MM.1S (cell line): ENCODE data around the gene ATP7A.

Experiments
- DNase-seq: peaks from one replicate; pipeline ENCODE4 v3.0.0-alpha.2; 2015
- H2AFZ ChIP-seq: fragments of 300-600 bp; sonication (generic); 2 replicates; pipeline ENCODE4 v1.6.0; 2016; ENCODE audit warnings: antibody characterized with exemption, low read length
- H3F3A ChIP-seq: fragments of 300-600 bp; sonication (generic); 2 replicates; pipeline ENCODE4 v1.6.1; 2016; ENCODE audit warnings: mild to moderate bottlenecking, antibody characterized with exemption, low read length, moderate library complexity, mixed read lengths; ENCODE audit not compliant: insufficient read depth
- H3K27ac ChIP-seq: fragments of 300-600 bp; sonication (generic); 2 replicates; pipeline ENCODE4 v1.5.1; 2016; ENCODE audit warnings: mild to moderate bottlenecking, low read length
- H3K27me3 ChIP-seq: fragments of 300-600 bp; sonication (generic); replicated peaks from 2 replicates; pipeline ENCODE4 v1.6.0; 2016; ENCODE audit warnings: low read length; ENCODE audit not compliant: insufficient read depth
- H3K36me3 ChIP-seq: fragments of 300-600 bp; sonication (generic); replicated peaks from 2 replicates; pipeline ENCODE4 v1.6.1; 2016; ENCODE audit warnings: mild to moderate bottlenecking, low read length, mixed read lengths; ENCODE audit not compliant: insufficient read depth
- H3K4me1 ChIP-seq: fragments of 300-600 bp; sonication (generic); 2 replicates; pipeline ENCODE4 v1.6.1; 2016; ENCODE audit warnings: low read length, mixed read lengths
- H3K4me2 ChIP-seq: fragments of 300-600 bp; sonication (generic); 2 replicates; pipeline ENCODE4 v1.6.0; 2016; ENCODE audit warnings: low read depth, low read length
- H3K4me3 ChIP-seq: fragments of 300-600 bp; sonication (generic); 2 replicates; pipeline ENCODE4 v1.5.1; 2016; ENCODE audit warnings: low read length, mixed read lengths
- H3K79me2 ChIP-seq: fragments of 300-600 bp; sonication (generic); 2 replicates; pipeline ENCODE4 v1.6.1; 2016; ENCODE audit warnings: mixed run types, low read length, mixed read lengths
- H3K9ac ChIP-seq: fragments of 300-600 bp; sonication (generic); 2 replicates; pipeline ENCODE4 v1.6.1; 2016; ENCODE audit warnings: low read length, mixed read lengths
- H3K9me2 ChIP-seq: fragments of 300-600 bp; sonication (generic); replicated peaks from 2 replicates; pipeline ENCODE4 v1.6.1; 2016; ENCODE audit warnings: mild to moderate bottlenecking, low read length, mixed read lengths; ENCODE audit not compliant: insufficient read depth
- H3K9me3 ChIP-seq: fragments of 300-600 bp; sonication (generic); replicated peaks from 2 replicates; pipeline ENCODE4 v1.6.1; 2016; ENCODE audit warnings: mild to moderate bottlenecking, low read length, mixed read lengths; ENCODE audit not compliant: insufficient read depth
- H4K20me1 ChIP-seq: fragments of 300-600 bp; sonication (generic); 2 replicates; pipeline ENCODE4 v1.6.1; 2016; ENCODE audit warnings: mild to moderate bottlenecking, low read length, moderate library complexity, mixed read lengths; ENCODE audit not compliant: insufficient read depth
- EZH2 ChIP-seq: fragments of 300-600 bp; sonication (generic); optimal IDR thresholded peaks from 2 replicates; pipeline ENCODE3; 2017; ENCODE audit warnings: low read depth, mild to moderate bottlenecking, antibody characterized with exemption, low read length, mixed read lengths
- EZH2phosphoT487 ChIP-seq: fragments of 300-600 bp; sonication (generic); IDR thresholded peaks from 2 replicates; pipeline ENCODE4 v1.6.1; 2018; ENCODE audit warnings: antibody characterized with exemption, low read length
- TF ChIP-seq, protein P1 (sequence below): fragments of 300-600 bp; sonication (generic); IDR thresholded peaks from 2 replicates; pipeline ENCODE4 v1.5.1; 2016; ENCODE audit warnings: antibody characterized with exemption, low read length, mixed read lengths

ATP7A gene

DNA sequence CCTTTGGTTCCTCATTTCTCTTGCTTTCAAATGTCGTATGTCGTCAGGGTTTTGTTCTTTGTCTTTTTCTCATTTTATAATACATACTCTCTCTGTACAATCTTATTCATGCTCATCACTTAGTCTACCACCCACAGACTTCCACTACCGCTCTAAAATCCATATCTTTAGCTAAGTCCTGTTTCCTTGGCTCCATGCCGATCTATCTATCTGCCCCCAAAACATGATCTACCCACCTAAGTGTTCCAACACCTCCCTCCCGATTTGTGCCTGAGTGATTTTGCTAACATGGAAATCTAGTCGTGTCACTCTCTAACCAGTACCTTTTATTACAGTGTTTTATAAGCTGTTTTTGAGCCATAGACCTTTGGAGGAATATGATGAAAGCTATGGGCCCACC, 124.6 kb downstream of the ATP7A start:
- no peak for DNase-seq
- Histone ChIP-seq H3K9me3 (no peaks in the 10 kb centered on the region), H3K79me2 (no peaks in the 10 kb centered on the region), H3K9ac (no peak overlapping the region), H3K36me3 (no peaks in the 10 kb centered on the region), H3K4me2 (no peak overlapping the region), H2AFZ (no peak overlapping the region), H3K27ac (no peak overlapping the region), H4K20me1 (no peaks in the 10 kb centered on the region), H3K27me3 (no peaks in the 10 kb centered on the region), H3K4me3 (no peak overlapping the region), H3K4me1 (no peaks in the 10 kb centered on the region), H3K9me2 (no peaks in the 10 kb centered on the region), H3F3A (no peaks in the 10 kb centered on the region)
- TF ChIP-seq, protein P1, sequence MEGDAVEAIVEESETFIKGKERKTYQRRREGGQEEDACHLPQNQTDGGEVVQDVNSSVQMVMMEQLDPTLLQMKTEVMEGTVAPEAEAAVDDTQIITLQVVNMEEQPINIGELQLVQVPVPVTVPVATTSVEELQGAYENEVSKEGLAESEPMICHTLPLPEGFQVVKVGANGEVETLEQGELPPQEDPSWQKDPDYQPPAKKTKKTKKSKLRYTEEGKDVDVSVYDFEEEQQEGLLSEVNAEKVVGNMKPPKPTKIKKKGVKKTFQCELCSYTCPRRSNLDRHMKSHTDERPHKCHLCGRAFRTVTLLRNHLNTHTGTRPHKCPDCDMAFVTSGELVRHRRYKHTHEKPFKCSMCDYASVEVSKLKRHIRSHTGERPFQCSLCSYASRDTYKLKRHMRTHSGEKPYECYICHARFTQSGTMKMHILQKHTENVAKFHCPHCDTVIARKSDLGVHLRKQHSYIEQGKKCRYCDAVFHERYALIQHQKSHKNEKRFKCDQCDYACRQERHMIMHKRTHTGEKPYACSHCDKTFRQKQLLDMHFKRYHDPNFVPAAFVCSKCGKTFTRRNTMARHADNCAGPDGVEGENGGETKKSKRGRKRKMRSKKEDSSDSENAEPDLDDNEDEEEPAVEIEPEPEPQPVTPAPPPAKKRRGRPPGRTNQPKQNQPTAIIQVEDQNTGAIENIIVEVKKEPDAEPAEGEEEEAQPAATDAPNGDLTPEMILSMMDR = no peak
- no peak for TF ChIP-seq EZH2
- TF ChIP-seq EZH2phosphoT487 = no peak

DNA sequence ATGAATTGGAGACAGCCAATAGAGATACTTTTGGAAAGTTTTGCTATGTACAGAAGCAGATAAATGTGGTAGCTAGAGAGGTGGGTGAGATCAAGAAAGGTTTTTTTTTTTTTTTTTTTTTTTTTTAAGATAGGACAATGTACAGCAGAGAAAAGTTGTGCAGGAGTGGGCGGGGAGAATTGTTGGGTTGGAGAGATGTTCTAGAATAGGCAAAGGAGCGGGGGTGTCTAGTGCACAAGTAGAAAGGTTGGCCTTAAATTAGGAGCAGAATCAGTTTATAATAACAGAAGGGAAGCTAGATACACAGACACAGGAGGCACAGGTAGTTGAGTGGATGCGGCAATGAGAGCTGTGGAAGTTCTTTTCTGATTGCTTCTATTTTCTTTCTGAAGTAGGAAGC, 127.4 kb downstream of the ATP7A start:
- Histone ChIP-seq H4K20me1 (no peaks in the 10 kb centered on the region), H3K79me2 (no peaks in the 10 kb centered on the region), H2AFZ (no peak overlapping the region), H3K4me1 (no peaks in the 10 kb centered on the region), H3K9ac (no peak overlapping the region), H3K9me3 (no peaks in the 10 kb centered on the region), H3F3A (no peaks in the 10 kb centered on the region), H3K27me3 (no peaks in the 10 kb centered on the region), H3K4me2 (no peak overlapping the region), H3K4me3 (no peak overlapping the region), H3K36me3 (no peaks in the 10 kb centered on the region), H3K9me2 (no peaks in the 10 kb centered on the region), H3K27ac (no peak overlapping the region)
- DNase-seq = no peak
- TF ChIP-seq, protein P1 = no peak
- TF ChIP-seq EZH2 (no peak), EZH2phosphoT487 (no peak)

DNA sequence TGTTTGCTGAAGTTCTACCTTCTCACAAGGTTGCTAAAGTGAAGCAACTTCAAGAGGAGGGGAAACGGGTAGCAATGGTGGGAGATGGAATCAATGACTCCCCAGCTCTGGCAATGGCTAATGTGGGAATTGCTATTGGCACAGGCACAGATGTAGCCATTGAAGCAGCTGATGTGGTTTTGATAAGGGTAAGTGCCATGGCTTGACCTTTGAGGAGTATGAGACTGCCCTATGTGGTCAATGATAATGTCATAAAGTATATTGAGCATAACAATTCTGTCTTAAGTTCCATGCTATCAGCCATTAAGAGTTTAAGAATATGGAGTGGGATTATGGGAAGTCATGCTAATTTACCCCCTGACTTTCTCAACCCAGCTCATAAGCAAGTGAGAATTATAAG, 132.1 kb downstream of the ATP7A start:
- Histone ChIP-seq H3F3A (no peaks in the 10 kb centered on the region), H3K9ac (no peak overlapping the region), H3K4me3 (no peak overlapping the region), H3K9me2 (no peaks in the 10 kb centered on the region), H3K27ac (no peak overlapping the region), H3K79me2 (no peaks in the 10 kb centered on the region), H3K27me3 (no peaks in the 10 kb centered on the region), H3K4me2 (no peak overlapping the region), H4K20me1 (no peaks in the 10 kb centered on the region), H3K4me1 (no peaks in the 10 kb centered on the region), H2AFZ (no peak overlapping the region), H3K9me3 (no peaks in the 10 kb centered on the region), H3K36me3 (no peaks in the 10 kb centered on the region; the same call in 1 of the 2 replicates)
- TF ChIP-seq, protein P1 = no peak
- no peak for TF ChIP-seq EZH2
- no peak for DNase-seq
